ENCODE results near the gene RBMX2. TPM values are rescaled to one million over a fixed set of nuclear protein-coding genes. Genes with fewer than 3 reads are reported as not detected.
"Not testable (repeated sequence)": the region's sequence is repeated elsewhere in the genome, so short reads cannot be mapped to it uniquely, and the experiment has no call there.

The RBMX2 gene
- total RNA-seq, 2 donors from 2014 or later: 22.3 to 24.4 TPM

GRCh38 chrX:130418066-130418465 lies 16.3 kb downstream of the RBMX2 start:
- Mint-ChIP-seq H3K27me3 (peaks cover 0 to 2% of the 10 kb centered on the region in 2 donors), H3K4me3 (no peak overlapping the region)

GRCh38 chrX:130418740-130419139 lies 17.0 kb downstream of the RBMX2 start:
- no peak for DNase-seq (ENCODE audit: low spot score)
- Mint-ChIP-seq H3K4me1 (ENCODE audit: low read depth in 2 of 2) (no peaks in the 10 kb centered on the region), H3K36me3 (no peaks in the 10 kb centered on the region), H3K9me3 (no peaks in the 10 kb centered on the region), H3K27me3 (peaks cover 0 to 7% of the 10 kb centered on the region in 2 donors), H3K4me3 (no peak overlapping the region), H3K27ac (no peak overlapping the region)
- ATAC-seq: no peak

More at GRCh38 chrX:130418066-130418465, 16.3 kb downstream of the RBMX2 start:
- Mint-ChIP-seq H3K27ac (no peak overlapping the region), H3K9me3 (no peaks in the 10 kb centered on the region), H3K4me1 (ENCODE audit: low read depth in 2 of 2) (no peaks in the 10 kb centered on the region), H3K36me3 (no peaks in the 10 kb centered on the region)
- ATAC-seq (no peak), DNase-seq (ENCODE audit: low spot score) (no peak)

GRCh38 chrX:130419263-130419662 lies 17.5 kb downstream of the RBMX2 start:
- Mint-ChIP-seq H3K27me3 (peaks cover 0 to 7% of the 10 kb centered on the region in 2 donors), H3K9me3 (no peaks in the 10 kb centered on the region), H3K36me3 (no peaks in the 10 kb centered on the region), H3K27ac (no peak overlapping the region), H3K4me1 (ENCODE audit: low read depth in 2 of 2) (no peaks in the 10 kb centered on the region), H3K4me3 (no peak overlapping the region)
- no peak for DNase-seq (ENCODE audit: low spot score)
- no peak for ATAC-seq

GRCh38 chrX:130426531-130426930 lies 24.7 kb downstream of the RBMX2 start:
- H3K27me3 Mint-ChIP-seq: peaks cover 13 to 18% of the 10 kb centered on the region in 2 donors
- no peak for DNase-seq (ENCODE audit: low spot score)
- no peaks in the 10 kb centered on the region for H3K4me1 Mint-ChIP-seq (ENCODE audit: low read depth in 2 of 2)
- ATAC-seq: no peak
- H3K4me3 Mint-ChIP-seq: no peak overlapping the region
- H3K27ac Mint-ChIP-seq: no peak overlapping the region
- H3K9me3 Mint-ChIP-seq: no peaks in the 10 kb centered on the region
- H3K36me3 Mint-ChIP-seq: no peaks in the 10 kb centered on the region

GRCh38 chrX:130429236-130429635 lies 27.4 kb downstream of the RBMX2 start:
- not testable (repeated sequence) for H3K36me3 Mint-ChIP-seq; H3K27ac Mint-ChIP-seq; H3K4me3 Mint-ChIP-seq; H3K9me3 Mint-ChIP-seq; DNase-seq (ENCODE audit: low spot score); H3K4me1 Mint-ChIP-seq (ENCODE audit: low read depth in 2 of 2); ATAC-seq
- peaks cover 13 to 24% of the 10 kb centered on the region in 2 donors for H3K27me3 Mint-ChIP-seq

- Mint-ChIP-seq H3K36me3 (peaks cover 15% of the 10 kb centered on the region), H3K9me3 (no peaks in the 10 kb centered on the region), H3K27me3 (peaks cover 28 to 43% of the 10 kb centered on the region in 2 donors), H3K4me1 (ENCODE audit: low read depth in 2 of 2) (no peaks in the 10 kb centered on the region), H3K4me3 (no peak overlapping the region), H3K27ac (no peak overlapping the region)
- ATAC-seq (no peak), DNase-seq (ENCODE audit: low spot score) (no peak)
Observed at GRCh38 chrX:130435937-130436336, 34.1 kb downstream of the RBMX2 start.

GRCh38 chrX:130437996-130438395 lies 36.2 kb downstream of the RBMX2 start:
- H3K27ac Mint-ChIP-seq; ATAC-seq; H3K4me3 Mint-ChIP-seq; H3K4me1 Mint-ChIP-seq (ENCODE audit: low read depth in 2 of 2); H3K9me3 Mint-ChIP-seq; DNase-seq (ENCODE audit: low spot score): not testable (repeated sequence)
- H3K27me3 Mint-ChIP-seq: peaks cover 29 to 42% of the 10 kb centered on the region in 2 donors
- H3K36me3 Mint-ChIP-seq: peaks cover 15% of the 10 kb centered on the region

- Mint-ChIP-seq H3K36me3 (peaks cover 9% of the 10 kb centered on the region), H3K4me1 (ENCODE audit: low read depth in 2 of 2) (no peaks in the 10 kb centered on the region), H3K27me3 (peaks cover 16 to 22% of the 10 kb centered on the region in 2 donors), H3K9me3 (no peaks in the 10 kb centered on the region), H3K4me3 (no peak overlapping the region), H3K27ac (no peak overlapping the region)
- no peak for ATAC-seq
- no peak for DNase-seq (ENCODE audit: low spot score)
Observed at GRCh38 chrX:130443875-130444274, 42.1 kb downstream of the RBMX2 start.

- DNase-seq (ENCODE audit: low spot score) (no peak), ATAC-seq (no peak)
- Mint-ChIP-seq H3K27ac (no peak overlapping the region), H3K4me3 (no peak overlapping the region), H3K4me1 (ENCODE audit: low read depth in 2 of 2) (no peaks in the 10 kb centered on the region), H3K27me3 (peaks cover 9 to 13% of the 10 kb centered on the region in 2 donors), H3K36me3 (no peaks in the 10 kb centered on the region), H3K9me3 (no peaks in the 10 kb centered on the region)
Observed at GRCh38 chrX:130444641-130445336, 43.0 kb downstream of the RBMX2 start.

- Mint-ChIP-seq H3K4me1 (ENCODE audit: low read depth in 2 of 2) (no peaks in the 10 kb centered on the region), H3K4me3 (no peak overlapping the region), H3K9me3 (no peaks in the 10 kb centered on the region), H3K27ac (no peak overlapping the region), H3K27me3 (peaks cover 0 to 2% of the 10 kb centered on the region in 2 donors), H3K36me3 (peaks cover 1% of the 10 kb centered on the region)
- ATAC-seq (no peak), DNase-seq (ENCODE audit: low spot score) (no peak)
Observed at GRCh38 chrX:130446974-130447373, 45.2 kb downstream of the RBMX2 start.

Other genes starting within 250 kb of the RBMX2 start
- gene AIFM1, start 236.1 kb upstream of the RBMX2 start, total RNA-seq: 10 to 100 TPM; 38.6 to 49.1 TPM
- gene RAB33A, start 230.0 kb upstream of the RBMX2 start, total RNA-seq: 10 to 100 TPM; 25.4 to 44.2 TPM
- gene ZNF280C, start 133.1 kb upstream of the RBMX2 start, total RNA-seq: 1 to 10 TPM; 4.1 to 6.7 TPM
- gene SLC25A14, start 62.1 kb upstream of the RBMX2 start, total RNA-seq: 10 to 100 TPM; 11.9 to 12.1 TPM
- gene GPR119, start 16.3 kb upstream of the RBMX2 start, total RNA-seq: not detected